Activated CD4-positive, alpha-beta T cell treated with anti-CD3 and anti-CD28 coated beads, Interleukin-2, Interleukin-4, amounts not matched to agents 100 ng/mL and 50 ng/mL, durations not matched to agents 16 hours and 8 hours (primary cell): Measurements from ENCODE around the gene ERF.

Experiments
- DNase-seq: peaks from one replicate; pipeline ENCODE4 v3.0.0-alpha.2; 2020; ENCODE audit warnings: low spot score

The ERF gene

GRCh38 chr19:42242069-42242511 lies 12.8 kb downstream of the ERF start:
- DNase-seq = no peak

GRCh38 chr19:42241279-42241678 lies 13.6 kb downstream of the ERF start:
- DNase-seq = no peak

- no peak for DNase-seq
Observed at GRCh38 chr19:42239544-42240220, 15.2 kb downstream of the ERF start.

GRCh38 chr19:42235181-42235580 lies 19.7 kb downstream of the ERF start:
- no peak for DNase-seq

- no peak for DNase-seq
Observed at GRCh38 chr19:42234364-42234763, 20.6 kb downstream of the ERF start.

- DNase-seq = no peak
Observed at GRCh38 chr19:42233678-42234292, 21.1 kb downstream of the ERF start.

- DNase-seq = no peak
Observed at GRCh38 chr19:42233106-42233505, 21.8 kb downstream of the ERF start.

GRCh38 chr19:42232435-42232834 lies 22.5 kb downstream of the ERF start:
- DNase-seq = no peak

GRCh38 chr19:42230571-42230970 lies 24.4 kb downstream of the ERF start:
- no peak for DNase-seq

- DNase-seq = no peak
Observed at GRCh38 chr19:42229855-42230351, 25.0 kb downstream of the ERF start.

GRCh38 chr19:42229301-42229854 lies 25.6 kb downstream of the ERF start:
- no peak for DNase-seq

- no peak for DNase-seq
Observed at GRCh38 chr19:42228641-42229040, 26.3 kb downstream of the ERF start.

GRCh38 chr19:42226886-42227285 lies 28.0 kb downstream of the ERF start:
- no peak for DNase-seq

- no peak for DNase-seq
Observed at GRCh38 chr19:42225718-42226292, 29.1 kb downstream of the ERF start.

- no peak for DNase-seq
Observed at GRCh38 chr19:42224940-42225717, 29.8 kb downstream of the ERF start.

- no peak for DNase-seq
Observed at GRCh38 chr19:42220751-42221097, 34.2 kb downstream of the ERF start.

GRCh38 chr19:42219812-42220750 lies 34.8 kb downstream of the ERF start, which contains the start of gene ZNF526:
ZNF526 (plus strand) TSS chr19:42220312; CDS start chr19:42224404, 4,092 bp downstream.
- peak; percentile 98 for DNase-seq

- peak; percentile 100 for DNase-seq
Observed at GRCh38 chr19:42217520-42218437, 37.1 kb downstream of the ERF start, which contains the start of gene DEDD2. DEDD2 (minus strand) TSS chr19:42217677; CDS start chr19:42217007, 670 bp downstream.

- DNase-seq = no peak
Observed at GRCh38 chr19:42216653-42217519, 38.0 kb downstream of the ERF start.
